ENCODE results near the gene SYNM. TPM values are rescaled to one million over a fixed set of nuclear protein-coding genes. Genes with fewer than 3 reads are reported as not detected.
A peak's percentile ranks its signal among the peaks of the same experiment; 100 is the strongest.

Gene SYNM
- total RNA-seq, 1 experiment from 2014 or later, result 6.1 TPM

DNA sequence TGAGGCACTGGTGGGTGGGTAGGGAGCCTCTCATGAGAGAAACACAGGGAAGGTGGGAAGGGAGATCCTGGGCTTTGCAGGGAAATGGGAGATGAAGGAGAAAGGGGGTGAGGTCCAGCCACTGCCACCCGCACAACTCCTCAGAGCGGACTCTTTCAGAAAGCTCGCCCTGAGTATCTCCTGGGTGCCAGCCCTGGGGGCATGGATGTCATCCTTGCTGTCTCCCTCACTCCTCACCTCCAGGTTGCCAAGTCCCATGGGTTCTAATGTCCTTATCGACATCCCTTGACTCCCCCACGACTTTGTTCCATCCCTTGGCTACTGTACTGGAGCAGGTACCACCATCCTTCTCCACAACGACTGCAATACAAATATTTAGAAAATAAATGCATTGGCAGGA lies 40.9 kb downstream of the SYNM start:
- no peak for TF ChIP-seq CTCF (IDR thresholded peaks at IDR 0.05; ENCODE audit: insufficient read depth in 1 of 2, low read depth in 1 of 2, low read length in 1 of 2, severe bottlenecking in 1 of 2, unreplicated experiment in 1 of 2)
- Histone ChIP-seq H3K4me1 (no peaks in the 10 kb centered on the region), H3K4me3 (ENCODE audit: low read depth, low read length) (no peak overlapping the region), H3K9me3 (no peaks in the 10 kb centered on the region), H3K36me3 (ENCODE audit: control insufficient read depth, insufficient read depth, low read length) (no peaks in the 10 kb centered on the region), H3K27me3 (replicated peaks; ENCODE audit: control insufficient read depth, insufficient read depth, low read length) (no peaks in the 10 kb centered on the region)
- Mint-ChIP-seq H3K27ac (ENCODE audit: unreplicated experiment) (peak overlapping the region; percentile 49), H3K9me3 (ENCODE audit: unreplicated experiment) (no peaks in the 10 kb centered on the region), H3K36me3 (ENCODE audit: insufficient read depth, unreplicated experiment) (peaks cover 4% of the 10 kb centered on the region), H3K4me1 (ENCODE audit: low read depth, unreplicated experiment) (no peaks in the 10 kb centered on the region), H3K27me3 (ENCODE audit: insufficient read depth, unreplicated experiment) (no peaks in the 10 kb centered on the region), H3K4me3 (ENCODE audit: unreplicated experiment) (no peak overlapping the region)
- DNase-seq, result no peak
- CTCF ChIA-PET, result no interaction called here
- intact Hi-C loops (cut with micrococcal nuclease; ENCODE audit: unreplicated experiment), result no loop called here
- POLR2A ChIA-PET, result no interaction called here
- no TSS peak for BruUV-seq (replicated peaks)

DNA sequence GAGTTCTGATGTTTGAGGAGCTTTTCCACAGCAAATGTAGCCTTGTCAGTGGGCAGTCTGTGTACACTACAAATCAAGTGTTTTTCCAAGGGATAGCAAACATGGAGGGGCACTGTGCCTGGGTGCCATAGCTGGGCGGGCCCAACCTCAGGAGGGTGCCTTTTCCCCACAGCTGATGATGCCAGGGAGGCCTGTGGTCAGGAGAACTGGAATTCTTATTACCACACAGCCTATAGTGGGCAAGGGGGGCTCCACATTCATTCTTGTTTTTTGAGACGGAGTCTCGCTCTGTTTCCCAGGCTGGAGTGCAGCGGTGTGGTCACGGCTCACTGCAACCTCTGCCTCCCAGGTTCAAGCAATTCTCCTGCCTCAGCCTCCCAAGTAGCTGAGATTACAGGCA lies 41.8 kb downstream of the SYNM start:
- Mint-ChIP-seq H3K4me3 (ENCODE audit: unreplicated experiment) (no peak overlapping the region), H3K27me3 (ENCODE audit: insufficient read depth, unreplicated experiment) (no peaks in the 10 kb centered on the region), H3K9me3 (ENCODE audit: unreplicated experiment) (no peaks in the 10 kb centered on the region), H3K4me1 (ENCODE audit: low read depth, unreplicated experiment) (no peaks in the 10 kb centered on the region), H3K27ac (ENCODE audit: unreplicated experiment) (no peak overlapping the region), H3K36me3 (ENCODE audit: insufficient read depth, unreplicated experiment) (peaks cover 4% of the 10 kb centered on the region)
- Histone ChIP-seq H3K27me3 (replicated peaks; ENCODE audit: control insufficient read depth, insufficient read depth, low read length) (no peaks in the 10 kb centered on the region), H3K36me3 (ENCODE audit: control insufficient read depth, insufficient read depth, low read length) (no peaks in the 10 kb centered on the region), H3K9me3 (no peaks in the 10 kb centered on the region), H3K4me1 (no peaks in the 10 kb centered on the region), H3K4me3 (ENCODE audit: low read depth, low read length) (no peak overlapping the region)
- DNase-seq, result no peak
- CTCF ChIA-PET, result no interaction called here
- POLR2A ChIA-PET, result no interaction called here
- no TSS peak for BruUV-seq (replicated peaks)
- intact Hi-C loops (cut with micrococcal nuclease; ENCODE audit: unreplicated experiment), result no loop called here
- no peak for TF ChIP-seq CTCF (IDR thresholded peaks at IDR 0.05; ENCODE audit: insufficient read depth in 1 of 2, low read depth in 1 of 2, low read length in 1 of 2, severe bottlenecking in 1 of 2, unreplicated experiment in 1 of 2)

DNA sequence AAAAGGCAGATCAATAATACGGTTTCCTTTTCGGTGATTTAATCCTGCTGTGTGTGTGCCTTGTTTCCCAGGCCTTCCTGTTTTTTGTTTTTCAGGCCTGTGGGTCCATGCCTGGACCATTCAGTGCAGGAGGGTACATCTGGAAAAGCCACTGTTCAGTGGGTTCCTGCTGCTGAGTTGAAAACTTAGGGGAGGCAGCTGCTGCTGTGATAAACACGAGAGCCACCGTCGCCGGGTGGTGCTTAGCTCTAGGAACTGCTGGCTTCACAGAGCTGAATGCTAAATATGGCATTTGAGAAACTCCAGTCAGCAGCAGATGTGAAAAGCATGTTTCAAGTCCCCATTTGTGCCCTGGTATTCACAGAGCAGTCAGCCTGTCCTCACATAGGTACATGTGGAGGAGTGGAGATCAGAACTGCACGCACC lies 44.0 kb downstream of the SYNM start:
- H3K27ac Mint-ChIP-seq (ENCODE audit: unreplicated experiment), result no peak overlapping the region
- H3K4me3 Mint-ChIP-seq (ENCODE audit: unreplicated experiment), result no peak overlapping the region
- H3K9me3 ChIP-seq, result no peaks in the 10 kb centered on the region
- peaks cover 4% of the 10 kb centered on the region for H3K36me3 Mint-ChIP-seq (ENCODE audit: insufficient read depth, unreplicated experiment)
- no peaks in the 10 kb centered on the region for H3K27me3 Mint-ChIP-seq (ENCODE audit: insufficient read depth, unreplicated experiment)
- intact Hi-C loops (cut with micrococcal nuclease; ENCODE audit: unreplicated experiment), result no loop called here
- CTCF ChIA-PET, result no interaction called here
- POLR2A ChIA-PET, result no interaction called here
- no peaks in the 10 kb centered on the region for H3K27me3 ChIP-seq (replicated peaks; ENCODE audit: control insufficient read depth, insufficient read depth, low read length)
- DNase-seq, result no peak
- BruUV-seq (replicated peaks), result no TSS peak
- H3K4me1 ChIP-seq, result peaks cover 10% of the 10 kb centered on the region
- H3K9me3 Mint-ChIP-seq (ENCODE audit: unreplicated experiment), result no peaks in the 10 kb centered on the region
- H3K4me1 Mint-ChIP-seq (ENCODE audit: low read depth, unreplicated experiment), result peaks cover 7% of the 10 kb centered on the region
- no peaks in the 10 kb centered on the region for H3K36me3 ChIP-seq (ENCODE audit: control insufficient read depth, insufficient read depth, low read length)
- H3K4me3 ChIP-seq (ENCODE audit: low read depth, low read length), result no peak overlapping the region
- TF ChIP-seq CTCF (IDR thresholded peaks at IDR 0.05; ENCODE audit: insufficient read depth in 1 of 2, low read depth in 1 of 2, low read length in 1 of 2, severe bottlenecking in 1 of 2, unreplicated experiment in 1 of 2), result no peak

Data from Caco-2 (cell line).